A549 (cell line): ENCODE data around the gene SPECC1L. TPM values are rescaled to one million over a fixed set of nuclear protein-coding genes. Genes with fewer than 3 reads are reported as not detected.

ENCODE experiments used
- ATAC-seq, 2 experiments: fragments of 200-7000 bp in 1 of 2; fragments of >200 bp in 1 of 2; cut with Nextera tagmentation in 1 of 2; cut with Tn5 transposase in 1 of 2; 3 replicates each; pipeline versions ENCODE4 v1.8.0 to v1.9.1; 2018 to 2020; ENCODE audit warnings: mild to moderate bottlenecking in 1 of 2, moderate library complexity in 1 of 2
- CTCF ChIA-PET: fragments of 300-600 bp; sonication (Branson Sonifier 250); formaldehyde crosslinking; extraction: SDS; loops from one replicate; lab custom pipeline; 2021; ENCODE audit warnings: antibody characterized with exemption, inconsistent platforms; lab: Yijun Ruan, JAX
- POLR2A ChIA-PET: fragments of 350-600 bp; formaldehyde crosslinking; extraction: SDS; loops from one replicate; lab custom pipeline; 2021; ENCODE audit warnings: antibody characterized with exemption, inconsistent platforms; lab: Yijun Ruan, JAX
- DNase-seq, 2 experiments: peaks; one replicate each; pipeline versions ENCODE4 v3.0.0 to v3.0.0-alpha.2; 2011 to 2016; ENCODE audit warnings: low read depth in 1 of 2, low spot score in 1 of 2
- FAIRE-seq: peaks from 2 replicates; lab custom pipeline; 2011; peaks lifted over from hg19 to GRCh38; lab: Jason Lieb, UNC
- H3K27ac ChIP-seq, 2 experiments: fragments of >200 bp; sonication (Bioruptor Twin); formaldehyde crosslinking; 3 replicates each; pipeline ENCODE4 v1.5.1; 2016 to 2017
- H3K4me1 ChIP-seq: fragments of >200 bp; sonication (Bioruptor Twin); formaldehyde crosslinking; 3 replicates; pipeline ENCODE4 v1.6.1; 2016
- H3K4me2 ChIP-seq: fragments of >200 bp; sonication (Bioruptor Twin); formaldehyde crosslinking; 3 replicates; pipeline ENCODE4 v1.6.1; 2016
- H3K4me3 ChIP-seq: fragments of >200 bp; sonication (Bioruptor Twin); formaldehyde crosslinking; 3 replicates; pipeline ENCODE4 v1.5.1; 2016
- H3K9me3 ChIP-seq: fragments of >200 bp; sonication (Bioruptor Twin); formaldehyde crosslinking; 3 replicates; pipeline ENCODE4 v1.6.1; 2016
- CHD2 ChIP-seq: fragments of 150-350 bp; IDR thresholded peaks from 2 replicates; pipeline ENCODE4 v1.6.1; 2014; ENCODE audit warnings: low read length; ENCODE audit not compliant: partially characterized antibody
- EHF ChIP-seq: fragments of 250-450 bp; sonication (Bioruptor Pico); IDR thresholded peaks from 2 replicates; pipeline ENCODE4 v1.5.0; 2020; ENCODE audit warnings: mild to moderate bottlenecking
- EP300 ChIP-seq, 2 experiments: fragments of >200 bp; sonication (Bioruptor Twin); formaldehyde crosslinking; IDR thresholded peaks; 2 replicates in 1 of 2; 3 replicates in 1 of 2; pipeline ENCODE4 v1.6.1; 2016 to 2017
- FOSB ChIP-seq: fragments of 250-450 bp; sonication (Bioruptor Pico); IDR thresholded peaks from 2 replicates; pipeline ENCODE4 v1.5.0; 2020; ENCODE audit warnings: mild to moderate bottlenecking, moderate library complexity
- FOSL2 ChIP-seq, 2 experiments: fragments of 450-650 bp in 1 of 2; fragments of >200 bp in 1 of 2; sonication (Bioruptor Twin) in 1 of 2; formaldehyde crosslinking; IDR thresholded peaks; 2 replicates each; pipeline versions ENCODE4 v1.5.0 to v1.6.1; 2016 to 2020; ENCODE audit warnings: mild to moderate bottlenecking in 1 of 2, moderate library complexity in 1 of 2
- FOXS1 ChIP-seq: fragments of 250-450 bp; sonication (Bioruptor Pico); IDR thresholded peaks from 2 replicates; pipeline ENCODE4 v1.5.0; 2020; ENCODE audit warnings: mild to moderate bottlenecking, moderate library complexity
- HEYL ChIP-seq: fragments of 250-450 bp; sonication (Bioruptor Pico); IDR thresholded peaks from 2 replicates; pipeline ENCODE4 v1.8.0; 2021; ENCODE audit warnings: mild to moderate bottlenecking, moderate library complexity
- HMGXB4 ChIP-seq: fragments of 250-450 bp; sonication (Bioruptor Pico); IDR thresholded peaks from 2 replicates; pipeline ENCODE4 v1.5.0; 2021; ENCODE audit warnings: mild to moderate bottlenecking, moderate library complexity, borderline replicate concordance
- HOXA7 ChIP-seq: fragments of 250-450 bp; sonication (Bioruptor Pico); IDR thresholded peaks from 2 replicates; pipeline ENCODE4 v1.5.0; 2020; ENCODE audit warnings: mild to moderate bottlenecking, moderate library complexity
- HOXB13 ChIP-seq: fragments of 250-450 bp; sonication (Bioruptor Pico); IDR thresholded peaks from 2 replicates; pipeline ENCODE4 v1.5.0; 2020; ENCODE audit warnings: low read depth, mild to moderate bottlenecking, moderate library complexity
- JUN ChIP-seq, 2 experiments: fragments of >200 bp; sonication (Bioruptor Twin); formaldehyde crosslinking; IDR thresholded peaks; 2 replicates in 1 of 2; 3 replicates in 1 of 2; pipeline ENCODE4 v1.6.1; 2016 to 2017
- KDM1A ChIP-seq: fragments of 200-600 bp; sonication (generic); IDR thresholded peaks from 2 replicates; pipeline ENCODE4 v1.6.1; 2016; ENCODE audit warnings: low read depth, mild to moderate bottlenecking
- MYC ChIP-seq: IDR thresholded peaks from 2 replicates; pipeline ENCODE4 v1.6.1; 2012; ENCODE audit warnings: mild to moderate bottlenecking, inconsistent platforms, low read length, improper control_type of control experiment, borderline replicate concordance
- NFE2L2 ChIP-seq: fragments of 150-350 bp; conservative IDR thresholded peaks from 2 replicates; pipeline ENCODE4 v1.6.1; 2014; ENCODE audit warnings: low read length
- POLR2A ChIP-seq: IDR thresholded peaks from 2 replicates; pipeline ENCODE4 v1.6.1; 2012; ENCODE audit warnings: mild to moderate bottlenecking, low read length
- POLR2AphosphoS2 ChIP-seq: conservative IDR thresholded peaks from 2 replicates; pipeline ENCODE4 v1.6.1; 2012; ENCODE audit warnings: low read length, improper control_type of control experiment, inconsistent platforms
- RCOR1 ChIP-seq: fragments of 150-350 bp; IDR thresholded peaks from 2 replicates; pipeline ENCODE4 v1.6.1; 2014; ENCODE audit warnings: antibody characterized with exemption, low read length, low read depth
- RFX5 ChIP-seq: fragments of 450-650 bp; IDR thresholded peaks from 2 replicates; pipeline ENCODE4 v1.7.1; 2014; ENCODE audit warnings: antibody characterized with exemption, mild to moderate bottlenecking, moderate library complexity
- RNF2 ChIP-seq: fragments of 200-600 bp; sonication (generic); IDR thresholded peaks from 2 replicates; pipeline ENCODE4 v1.6.1; 2016; ENCODE audit warnings: low read depth, mild to moderate bottlenecking, antibody characterized with exemption, moderate library complexity, borderline replicate concordance
- SMC3 ChIP-seq: fragments of >200 bp; sonication (Bioruptor Twin); formaldehyde crosslinking; IDR thresholded peaks from 3 replicates; pipeline ENCODE4 v1.6.1; 2018; ENCODE audit warnings: inconsistent platforms
- USF2 ChIP-seq: fragments of 450-650 bp; IDR thresholded peaks from 2 replicates; pipeline ENCODE4 v1.6.1; 2014; ENCODE audit warnings: antibody characterized with exemption
- ZFP36 ChIP-seq: fragments of 450-650 bp; IDR thresholded peaks from 2 replicates; pipeline ENCODE4 v1.6.1; 2014; ENCODE audit warnings: borderline replicate concordance; ENCODE audit not compliant: partially characterized antibody
- ZNF302 ChIP-seq: fragments of 250-450 bp; sonication (Bioruptor Pico); IDR thresholded peaks from 2 replicates; pipeline ENCODE4 v1.9.0; 2021; ENCODE audit warnings: inconsistent platforms, mild to moderate bottlenecking, moderate library complexity
- ZSCAN20 ChIP-seq: fragments of 250-450 bp; sonication (Bioruptor Pico); IDR thresholded peaks from 2 replicates; pipeline ENCODE4 v1.8.0; 2022; ENCODE audit warnings: mild to moderate bottlenecking, moderate library complexity
- WGBS: methylation state at CpG from one replicate; pipeline ENCODE4 v1.1.6; 2017; ENCODE audit errors: missing lambda C conversion rate; 5-methylcytosine and 5-hydroxymethylcytosine counted together
- polyA plus RNA-seq, 4 experiments: library from polyadenylated mRNA; depleted of rRNA in 3 of 4; stranded (reverse); fragments of >200 nt; fragmentation: RNase III in 1 of 4; extraction: RNeasy Plus Mini Kit Qiagen cat#74134 plus additional on column Dnase treatment in 1 of 4; gene quantifications; 2 replicates in 3 of 4; 3 replicates in 1 of 4; pipeline ENCODE4 v1.2.3, GENCODE V29; 2011 to 2017
- TF ChIP-seq, protein P1 (sequence below): IDR thresholded peaks from 2 replicates; pipeline ENCODE4 v1.6.1; 2012; ENCODE audit warnings: low read depth, borderline replicate concordance
- TF ChIP-seq, protein P2 (sequence below): fragments of 150-350 bp; IDR thresholded peaks from 2 replicates; pipeline ENCODE4 v1.6.1; 2014; ENCODE audit warnings: low read depth, mild to moderate bottlenecking, low read length

SPECC1L gene
- polyA plus RNA-seq, 2 of the 4 experiments (the other 2 are of a cell fraction): 14.8 to 25.2 TPM

GRCh38 chr22:24363243-24363642 lies 92.6 kb downstream of the SPECC1L start:
- no peak for ATAC-seq
- no peak for TF ChIP-seq USF2
- no peak for TF ChIP-seq ZNF302 (CRISPR knock-in tag)
- no peak for TF ChIP-seq RCOR1
- no peak for TF ChIP-seq MYC
- TF ChIP-seq, protein P1, sequence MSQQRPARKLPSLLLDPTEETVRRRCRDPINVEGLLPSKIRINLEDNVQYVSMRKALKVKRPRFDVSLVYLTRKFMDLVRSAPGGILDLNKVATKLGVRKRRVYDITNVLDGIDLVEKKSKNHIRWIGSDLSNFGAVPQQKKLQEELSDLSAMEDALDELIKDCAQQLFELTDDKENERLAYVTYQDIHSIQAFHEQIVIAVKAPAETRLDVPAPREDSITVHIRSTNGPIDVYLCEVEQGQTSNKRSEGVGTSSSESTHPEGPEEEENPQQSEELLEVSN: no peak
- TF ChIP-seq POLR2AphosphoS2: no peak
- no peak for TF ChIP-seq RFX5
- no peak for TF ChIP-seq JUN (IDR thresholded peaks at IDR 0.05)
- no peak for TF ChIP-seq HOXB13 (CRISPR knock-in tag)
- no peak for TF ChIP-seq CHD2
- no peak for TF ChIP-seq EHF (CRISPR knock-in tag)
- no peak for TF ChIP-seq RNF2
- no peak for TF ChIP-seq ZFP36
- FAIRE-seq: no peak
- 95% methylated on average over 3 of the region's 3 CpGs for WGBS
- ChIA-PET CTCF (no interaction called here), POLR2A (no interaction called here)
- Histone ChIP-seq H3K4me3 (no peak overlapping the region), H3K4me1 (peaks cover 23% of the 10 kb centered on the region), H3K9me3 (no peaks in the 10 kb centered on the region), H3K27ac (no peak overlapping the region), H3K4me2 (no peak overlapping the region)
- no peak for DNase-seq

DNA sequence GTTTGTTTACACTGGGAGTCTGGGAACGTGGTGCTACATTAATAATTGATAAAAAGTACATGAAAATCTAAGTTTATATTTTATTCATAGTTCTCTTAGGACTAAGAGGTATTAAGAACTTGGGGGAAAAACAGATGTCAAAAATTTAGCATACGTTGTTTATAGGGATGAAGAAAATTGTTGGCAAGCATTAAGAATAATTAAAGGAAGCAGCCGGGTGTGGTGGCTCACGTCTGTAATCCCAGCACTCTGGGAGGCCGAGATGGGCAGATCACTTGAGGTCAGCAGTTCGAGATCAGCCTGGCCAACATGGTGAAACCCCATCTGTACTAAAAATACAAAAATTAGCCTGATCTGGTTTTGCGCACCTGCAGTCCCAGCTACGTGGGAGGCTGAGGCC lies 96.1 kb downstream of the SPECC1L start:
- ChIA-PET CTCF (no interaction called here), POLR2A (no interaction called here)
- H3K4me1 ChIP-seq: peaks cover 17% of the 10 kb centered on the region
- no peak overlapping the region for H3K27ac ChIP-seq
- no peak overlapping the region for H3K4me3 ChIP-seq
- no peak overlapping the region for H3K4me2 ChIP-seq
- no peak for ATAC-seq
- TF ChIP-seq EHF (CRISPR knock-in tag) (no peak), SMC3 (no peak), HOXA7 (CRISPR knock-in tag) (no peak), EP300 (IDR thresholded peaks at IDR 0.05) (no peak), FOXS1 (CRISPR knock-in tag) (no peak), HMGXB4 (CRISPR knock-in tag) (no peak)
- TF ChIP-seq, protein P2, sequence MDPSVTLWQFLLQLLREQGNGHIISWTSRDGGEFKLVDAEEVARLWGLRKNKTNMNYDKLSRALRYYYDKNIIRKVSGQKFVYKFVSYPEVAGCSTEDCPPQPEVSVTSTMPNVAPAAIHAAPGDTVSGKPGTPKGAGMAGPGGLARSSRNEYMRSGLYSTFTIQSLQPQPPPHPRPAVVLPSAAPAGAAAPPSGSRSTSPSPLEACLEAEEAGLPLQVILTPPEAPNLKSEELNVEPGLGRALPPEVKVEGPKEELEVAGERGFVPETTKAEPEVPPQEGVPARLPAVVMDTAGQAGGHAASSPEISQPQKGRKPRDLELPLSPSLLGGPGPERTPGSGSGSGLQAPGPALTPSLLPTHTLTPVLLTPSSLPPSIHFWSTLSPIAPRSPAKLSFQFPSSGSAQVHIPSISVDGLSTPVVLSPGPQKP: no peak
- whole genome bisulfite sequencing: 69% methylated on average over 8 of the region's 8 CpGs
- FAIRE-seq: no peak
- no peak for DNase-seq
- no peaks in the 10 kb centered on the region for H3K9me3 ChIP-seq

DNA sequence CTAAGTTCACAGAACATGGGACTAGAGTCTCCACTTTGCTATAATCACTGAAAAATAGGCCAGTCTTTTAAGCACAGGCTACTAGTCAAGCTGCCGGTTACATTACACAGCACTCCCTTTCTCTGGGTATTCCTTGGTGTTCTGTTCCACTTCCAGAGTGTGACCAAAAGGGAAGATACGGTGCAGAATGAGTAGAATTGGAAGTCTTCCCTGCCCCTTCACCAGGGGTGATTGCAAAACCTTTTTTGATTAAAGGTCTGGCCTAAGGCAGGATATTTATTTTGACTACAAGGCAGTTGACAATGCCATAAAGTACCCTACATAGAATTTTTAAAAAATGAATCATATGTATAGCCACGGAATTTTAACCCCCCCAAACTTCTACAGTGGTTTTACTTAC lies 97.2 kb downstream of the SPECC1L start:
- ATAC-seq (no peak), DNase-seq (no peak), FAIRE-seq (no peak)
- POLR2A ChIA-PET: no interaction called here
- H3K4me2 ChIP-seq: no peak overlapping the region
- WGBS: 51% methylated on average over 3 of the region's 3 CpGs
- H3K4me3 ChIP-seq: no peak overlapping the region
- no peak overlapping the region for H3K27ac ChIP-seq
- no peaks in the 10 kb centered on the region for H3K9me3 ChIP-seq
- CTCF ChIA-PET: interaction anchor here (1.3 kb wide), 1 partner anchor 32 kb away, joined by 3 read pairs; no protein-coding TSS in a partner anchor
- H3K4me1 ChIP-seq: peaks cover 17% of the 10 kb centered on the region
- TF ChIP-seq KDM1A: no peak
- TF ChIP-seq NFE2L2: no peak
- TF ChIP-seq FOSL2 (IDR thresholded peaks at IDR 0.05): no peak
- no peak for TF ChIP-seq FOSL2 (CRISPR knock-in tag; IDR thresholded peaks at IDR 0.05)
- no peak for TF ChIP-seq POLR2A
- no peak for TF ChIP-seq ZNF302 (CRISPR knock-in tag)
- TF ChIP-seq ZSCAN20 (CRISPR knock-in tag): no peak
- TF ChIP-seq FOSB (CRISPR knock-in tag): no peak
- TF ChIP-seq HEYL (CRISPR knock-in tag): no peak
